Measurements from ENCODE around the gene KNTC1.
A peak's percentile ranks its signal among the peaks of the same experiment; 100 is the strongest.

Gene KNTC1

GRCh38 chr12:122518908-122519307, 8.1 kb upstream of the KNTC1 start:
- H3K27me3 ChIP-seq (ENCODE audit: insufficient read depth, low read length, poor library complexity, severe bottlenecking), result no peaks in the 10 kb centered on the region
- peaks cover 96% of the 10 kb centered on the region for H3K79me2 ChIP-seq (ENCODE audit: insufficient read depth, low read length)
- TF ChIP-seq CTCF (conservative IDR thresholded peaks at IDR 0.05; ENCODE audit: low read length) (no peak), EZH2phosphoT487 (IDR thresholded peaks at IDR 0.05; ENCODE audit: borderline replicate concordance) (no peak)
- no peak overlapping the region for H2AFZ ChIP-seq (ENCODE audit: low read length)
- H3K9ac ChIP-seq (ENCODE audit: low read depth, low read length, poor library complexity, severe bottlenecking), result no peak overlapping the region
- H3K4me1 ChIP-seq (ENCODE audit: insufficient read depth, low read length, poor library complexity, severe bottlenecking), result peaks cover 46% of the 10 kb centered on the region
- peaks cover 85% of the 10 kb centered on the region for H4K20me1 ChIP-seq (ENCODE audit: insufficient read depth, low read length, poor library complexity, severe bottlenecking)
- no peaks in the 10 kb centered on the region for H3K9me2 ChIP-seq (replicated peaks; ENCODE audit: low read depth, low read length)
- H3K4me2 ChIP-seq (ENCODE audit: low read depth, low read length, poor library complexity, severe bottlenecking), result no peak overlapping the region
- H3K4me3 ChIP-seq (ENCODE audit: low read length, poor library complexity, severe bottlenecking), result no peak overlapping the region
- no peaks in the 10 kb centered on the region for H3K9me3 ChIP-seq (ENCODE audit: insufficient read depth, low read depth, low read length)
- peaks cover 84% of the 10 kb centered on the region for H3K36me3 ChIP-seq (ENCODE audit: insufficient read depth, low read length)
- H3F3A ChIP-seq (ENCODE audit: low read depth), result no peaks in the 10 kb centered on the region

GRCh38 chr12:122519418-122519817, 7.6 kb upstream of the KNTC1 start:
- H3K9me2 ChIP-seq (replicated peaks; ENCODE audit: low read depth, low read length), result no peaks in the 10 kb centered on the region
- H3K9me3 ChIP-seq (ENCODE audit: insufficient read depth, low read depth, low read length), result no peaks in the 10 kb centered on the region
- H3K4me3 ChIP-seq (ENCODE audit: low read length, poor library complexity, severe bottlenecking), result peak overlapping the region; percentile 31
- H3K4me2 ChIP-seq (ENCODE audit: low read depth, low read length, poor library complexity, severe bottlenecking), result peak overlapping the region; percentile 89
- no peak for TF ChIP-seq CTCF (conservative IDR thresholded peaks at IDR 0.05; ENCODE audit: low read length)
- TF ChIP-seq EZH2phosphoT487 (IDR thresholded peaks at IDR 0.05; ENCODE audit: borderline replicate concordance), result no peak
- no peaks in the 10 kb centered on the region for H3F3A ChIP-seq (ENCODE audit: low read depth)
- peak overlapping the region; percentile 14 for H3K9ac ChIP-seq (ENCODE audit: low read depth, low read length, poor library complexity, severe bottlenecking)
- H4K20me1 ChIP-seq (ENCODE audit: insufficient read depth, low read length, poor library complexity, severe bottlenecking), result peaks cover 89% of the 10 kb centered on the region
- no peaks in the 10 kb centered on the region for H3K27me3 ChIP-seq (ENCODE audit: insufficient read depth, low read length, poor library complexity, severe bottlenecking)
- H3K79me2 ChIP-seq (ENCODE audit: insufficient read depth, low read length), result peaks cover 99% of the 10 kb centered on the region
- H3K36me3 ChIP-seq (ENCODE audit: insufficient read depth, low read length), result peaks cover 84% of the 10 kb centered on the region
- peaks cover 50% of the 10 kb centered on the region for H3K4me1 ChIP-seq (ENCODE audit: insufficient read depth, low read length, poor library complexity, severe bottlenecking)
- H2AFZ ChIP-seq (ENCODE audit: low read length), result no peak overlapping the region

GRCh38 chr12:122520676-122521075, 6.4 kb upstream of the KNTC1 start:
- no peaks in the 10 kb centered on the region for H3K9me2 ChIP-seq (replicated peaks; ENCODE audit: low read depth, low read length)
- H2AFZ ChIP-seq (ENCODE audit: low read length), result no peak overlapping the region
- peak overlapping the region; percentile 31 for H3K4me3 ChIP-seq (ENCODE audit: low read length, poor library complexity, severe bottlenecking)
- H3K9me3 ChIP-seq (ENCODE audit: insufficient read depth, low read depth, low read length), result no peaks in the 10 kb centered on the region
- TF ChIP-seq CTCF (conservative IDR thresholded peaks at IDR 0.05; ENCODE audit: low read length) (no peak), EZH2phosphoT487 (IDR thresholded peaks at IDR 0.05; ENCODE audit: borderline replicate concordance) (no peak)
- peaks cover 91% of the 10 kb centered on the region for H4K20me1 ChIP-seq (ENCODE audit: insufficient read depth, low read length, poor library complexity, severe bottlenecking)
- no peaks in the 10 kb centered on the region for H3K27me3 ChIP-seq (ENCODE audit: insufficient read depth, low read length, poor library complexity, severe bottlenecking)
- peaks cover 54% of the 10 kb centered on the region for H3K4me1 ChIP-seq (ENCODE audit: insufficient read depth, low read length, poor library complexity, severe bottlenecking)
- H3K4me2 ChIP-seq (ENCODE audit: low read depth, low read length, poor library complexity, severe bottlenecking), result peak overlapping the region; percentile 89
- no peaks in the 10 kb centered on the region for H3F3A ChIP-seq (ENCODE audit: low read depth)
- peaks cover 74% of the 10 kb centered on the region for H3K36me3 ChIP-seq (ENCODE audit: insufficient read depth, low read length)
- H3K9ac ChIP-seq (ENCODE audit: low read depth, low read length, poor library complexity, severe bottlenecking), result no peak overlapping the region
- H3K79me2 ChIP-seq (ENCODE audit: insufficient read depth, low read length), result peaks cover 99% of the 10 kb centered on the region
